K562 (cell line): Measurements from ENCODE around the gene CRACR2B. TPM values are rescaled to one million over a fixed set of nuclear protein-coding genes. Genes with fewer than 3 reads are reported as not detected.
A peak's percentile ranks its signal among the peaks of the same experiment; 100 is the strongest.

Experiments used
- CEBPG ChIP-seq, 3 experiments: fragments of 200-800 bp in 1 of 3; sonication (Bioruptor generic) in 1 of 3; sonication (generic) in 1 of 3; formaldehyde crosslinking in 1 of 3; IDR thresholded peaks in 2 of 3; conservative IDR thresholded peaks in 1 of 3; 2 replicates each; pipeline versions ENCODE4 v1.6.1 to v1.8.0; 2016 to 2022; ENCODE audit warnings: missing compliant biosample characterization in 2 of 3, missing genetic modification characterization in 2 of 3, mild to moderate bottlenecking in 1 of 3, missing genetic modification reagents in 1 of 3
- CHD1 ChIP-seq: fragments of 200-600 bp; sonication (generic); IDR thresholded peaks from one replicate; pipeline ENCODE4 v1.6.1; 2012; ENCODE audit warnings: mild to moderate bottlenecking, moderate library complexity, low read length, inconsistent platforms
- EGR1 ChIP-seq: fragments of 450-650 bp; conservative IDR thresholded peaks from 2 replicates; pipeline ENCODE4 v1.6.1; 2017; ENCODE audit warnings: mild to moderate bottlenecking
- HCFC1 ChIP-seq: IDR thresholded peaks from 2 replicates; pipeline ENCODE4 v1.6.1; 2012; ENCODE audit warnings: low read depth, low read length, improper control_type of control experiment
- HNRNPL ChIP-seq: fragments of 200-400 bp; formaldehyde crosslinking; IDR thresholded peaks from 2 replicates; pipeline ENCODE4 v1.6.1; 2017; ENCODE audit warnings: low read depth, mild to moderate bottlenecking, low read length
- PML ChIP-seq: IDR thresholded peaks from 2 replicates; pipeline ENCODE4 v1.6.1; 2012; ENCODE audit warnings: low read length, inconsistent platforms
- STAT5A ChIP-seq: IDR thresholded peaks from 2 replicates; pipeline ENCODE4 v1.6.1; 2012; ENCODE audit warnings: low read length, inconsistent platforms, borderline replicate concordance
- TEAD4 ChIP-seq, 2 experiments: sonication (generic) in 1 of 2; formaldehyde crosslinking in 1 of 2; IDR thresholded peaks; 2 replicates each; pipeline versions ENCODE4 v1.6.1 to v1.8.0; 2012 to 2022; ENCODE audit warnings: borderline replicate concordance in 1 of 2, inconsistent platforms in 1 of 2, low read length in 1 of 2, mild to moderate bottlenecking in 1 of 2, missing genetic modification reagents in 1 of 2
- TOE1 ChIP-seq, 2 experiments: fragments of 450-650 bp in 1 of 2; sonication (generic) in 1 of 2; formaldehyde crosslinking in 1 of 2; IDR thresholded peaks; 2 replicates each; pipeline versions ENCODE4 v1.7.1 to v1.8.0; 2016 to 2022; ENCODE audit warnings: borderline replicate concordance in 2 of 2, mild to moderate bottlenecking in 2 of 2, antibody characterized with exemption in 1 of 2, inconsistent platforms in 1 of 2, low read depth in 1 of 2, missing genetic modification reagents in 1 of 2, moderate library complexity in 1 of 2
- ZBTB7A ChIP-seq: IDR thresholded peaks from 2 replicates; pipeline ENCODE4 v1.6.1; 2011; ENCODE audit warnings: low read depth, mild to moderate bottlenecking, low read length, moderate library complexity, borderline replicate concordance; ENCODE audit not compliant: control insufficient read depth
- ZNF780A ChIP-seq: fragments of 250-450 bp; sonication (Bioruptor Pico); IDR thresholded peaks from 2 replicates; pipeline ENCODE4 v1.5.0; 2021; ENCODE audit warnings: mild to moderate bottlenecking
- polyA plus RNA-seq, 8 experiments: library from polyadenylated mRNA; depleted of rRNA in 4 of 8; stranded (reverse) in 5 of 8; unstranded in 3 of 8; fragments of >200 nt; fragmentation: Nextera tagmentation in 2 of 8; fragmentation: Illumina TruSeq in 1 of 8; extraction: Ambion mirVana in 2 of 8; extraction: Trizol in 1 of 8; gene quantifications; 2 replicates each; pipeline versions ENCODE4 v1.2.1 to v1.2.3, GENCODE V29; 2011 to 2014; ENCODE audit warnings: inconsistent platforms in 1 of 8, missing spikeins in 1 of 8
- total RNA-seq, 7 experiments: library from RNA; depleted of rRNA in 6 of 7; stranded (reverse); fragments of >200 nt in 6 of 7; fragmentation: Illumina TruSeq in 2 of 7; extraction: Trizol in 2 of 7; gene quantifications; 2 replicates each; pipeline versions ENCODE4 v1.2.1 to v1.2.3, GENCODE V29; 2011 to 2021; ENCODE audit warnings: low replicate concordance in 1 of 7
- TF ChIP-seq, protein P1 (sequence below): fragments of 450-650 bp; IDR thresholded peaks from 2 replicates; pipeline ENCODE4 v1.6.1; 2016; ENCODE audit warnings: mild to moderate bottlenecking, moderate library complexity
- TF ChIP-seq, protein P2 (sequence below): sonication (generic); formaldehyde crosslinking; IDR thresholded peaks from 2 replicates; pipeline ENCODE4 v1.8.1; 2023; ENCODE audit warnings: mild to moderate bottlenecking, missing genetic modification reagents

Gene CRACR2B
- total and polyA plus RNA-seq, 9 of the 15 experiments (the other 6 are each of a cell fraction or from before 2014, with no cell fraction given) = 0.10 to 51.0 (median 6.0) TPM

DNA sequence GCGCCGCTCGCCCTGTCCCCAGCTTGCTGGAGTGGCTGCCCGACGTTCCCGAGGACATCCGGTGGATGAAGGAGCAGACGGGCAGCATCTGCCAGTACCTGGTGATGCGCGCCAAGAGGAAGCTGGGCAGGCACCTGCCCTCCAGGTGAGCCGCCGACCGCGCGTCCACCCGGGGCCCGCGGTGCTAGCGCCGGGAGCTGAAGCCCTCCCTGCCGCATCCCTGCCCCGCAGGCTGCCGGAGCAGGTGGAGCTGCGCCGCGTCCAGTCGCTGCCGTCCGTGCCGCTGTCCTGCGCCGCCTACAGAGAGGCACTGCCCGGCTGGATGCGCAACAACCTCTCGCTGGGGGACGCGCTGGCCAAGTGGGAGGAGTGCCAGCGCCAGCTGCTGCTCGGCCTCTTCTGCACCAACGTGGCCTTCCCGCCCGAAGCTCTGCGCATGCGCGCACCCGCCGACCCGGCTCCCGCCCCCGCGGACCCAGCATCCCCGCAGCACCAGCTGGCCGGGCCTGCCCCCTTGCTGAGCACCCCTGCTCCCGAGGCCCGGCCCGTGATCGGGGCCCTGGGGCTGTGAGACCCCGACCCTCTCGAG is 3.3 kb upstream of the CRACR2B start (continued):
- TF ChIP-seq TOE1 (IDR thresholded peaks at IDR 0.05; ENCODE audit: borderline replicate concordance) (no peak), TOE1 (CRISPR knock-in tag; IDR thresholded peaks at IDR 0.05; ENCODE audit: borderline replicate concordance, low read depth) (no peak), CHD1 (no peak), HNRNPL (peak; percentile 57; the same call in 1 of the 2 replicates), ZBTB7A (0 out of 2 replicates have a peak, but pooled peaks have one; percentile 26), ZNF780A (CRISPR knock-in tag) (no peak), PML (no peak), STAT5A (no peak), EGR1 (no peak), CEBPG (CRISPR knock-in tag; IDR thresholded peaks at IDR 0.05) (no peak), CEBPG (tag; conservative IDR thresholded peaks at IDR 0.05 in 1 of 2, IDR thresholded peaks at IDR 0.05 in 1 of 2) (no peak), HCFC1 (no peak), TEAD4 (IDR thresholded peaks at IDR 0.05; ENCODE audit: low read length) (no peak), TEAD4 (CRISPR knock-in tag; IDR thresholded peaks at IDR 0.05; ENCODE audit: borderline replicate concordance) (no peak)
- TF ChIP-seq, protein P1, sequence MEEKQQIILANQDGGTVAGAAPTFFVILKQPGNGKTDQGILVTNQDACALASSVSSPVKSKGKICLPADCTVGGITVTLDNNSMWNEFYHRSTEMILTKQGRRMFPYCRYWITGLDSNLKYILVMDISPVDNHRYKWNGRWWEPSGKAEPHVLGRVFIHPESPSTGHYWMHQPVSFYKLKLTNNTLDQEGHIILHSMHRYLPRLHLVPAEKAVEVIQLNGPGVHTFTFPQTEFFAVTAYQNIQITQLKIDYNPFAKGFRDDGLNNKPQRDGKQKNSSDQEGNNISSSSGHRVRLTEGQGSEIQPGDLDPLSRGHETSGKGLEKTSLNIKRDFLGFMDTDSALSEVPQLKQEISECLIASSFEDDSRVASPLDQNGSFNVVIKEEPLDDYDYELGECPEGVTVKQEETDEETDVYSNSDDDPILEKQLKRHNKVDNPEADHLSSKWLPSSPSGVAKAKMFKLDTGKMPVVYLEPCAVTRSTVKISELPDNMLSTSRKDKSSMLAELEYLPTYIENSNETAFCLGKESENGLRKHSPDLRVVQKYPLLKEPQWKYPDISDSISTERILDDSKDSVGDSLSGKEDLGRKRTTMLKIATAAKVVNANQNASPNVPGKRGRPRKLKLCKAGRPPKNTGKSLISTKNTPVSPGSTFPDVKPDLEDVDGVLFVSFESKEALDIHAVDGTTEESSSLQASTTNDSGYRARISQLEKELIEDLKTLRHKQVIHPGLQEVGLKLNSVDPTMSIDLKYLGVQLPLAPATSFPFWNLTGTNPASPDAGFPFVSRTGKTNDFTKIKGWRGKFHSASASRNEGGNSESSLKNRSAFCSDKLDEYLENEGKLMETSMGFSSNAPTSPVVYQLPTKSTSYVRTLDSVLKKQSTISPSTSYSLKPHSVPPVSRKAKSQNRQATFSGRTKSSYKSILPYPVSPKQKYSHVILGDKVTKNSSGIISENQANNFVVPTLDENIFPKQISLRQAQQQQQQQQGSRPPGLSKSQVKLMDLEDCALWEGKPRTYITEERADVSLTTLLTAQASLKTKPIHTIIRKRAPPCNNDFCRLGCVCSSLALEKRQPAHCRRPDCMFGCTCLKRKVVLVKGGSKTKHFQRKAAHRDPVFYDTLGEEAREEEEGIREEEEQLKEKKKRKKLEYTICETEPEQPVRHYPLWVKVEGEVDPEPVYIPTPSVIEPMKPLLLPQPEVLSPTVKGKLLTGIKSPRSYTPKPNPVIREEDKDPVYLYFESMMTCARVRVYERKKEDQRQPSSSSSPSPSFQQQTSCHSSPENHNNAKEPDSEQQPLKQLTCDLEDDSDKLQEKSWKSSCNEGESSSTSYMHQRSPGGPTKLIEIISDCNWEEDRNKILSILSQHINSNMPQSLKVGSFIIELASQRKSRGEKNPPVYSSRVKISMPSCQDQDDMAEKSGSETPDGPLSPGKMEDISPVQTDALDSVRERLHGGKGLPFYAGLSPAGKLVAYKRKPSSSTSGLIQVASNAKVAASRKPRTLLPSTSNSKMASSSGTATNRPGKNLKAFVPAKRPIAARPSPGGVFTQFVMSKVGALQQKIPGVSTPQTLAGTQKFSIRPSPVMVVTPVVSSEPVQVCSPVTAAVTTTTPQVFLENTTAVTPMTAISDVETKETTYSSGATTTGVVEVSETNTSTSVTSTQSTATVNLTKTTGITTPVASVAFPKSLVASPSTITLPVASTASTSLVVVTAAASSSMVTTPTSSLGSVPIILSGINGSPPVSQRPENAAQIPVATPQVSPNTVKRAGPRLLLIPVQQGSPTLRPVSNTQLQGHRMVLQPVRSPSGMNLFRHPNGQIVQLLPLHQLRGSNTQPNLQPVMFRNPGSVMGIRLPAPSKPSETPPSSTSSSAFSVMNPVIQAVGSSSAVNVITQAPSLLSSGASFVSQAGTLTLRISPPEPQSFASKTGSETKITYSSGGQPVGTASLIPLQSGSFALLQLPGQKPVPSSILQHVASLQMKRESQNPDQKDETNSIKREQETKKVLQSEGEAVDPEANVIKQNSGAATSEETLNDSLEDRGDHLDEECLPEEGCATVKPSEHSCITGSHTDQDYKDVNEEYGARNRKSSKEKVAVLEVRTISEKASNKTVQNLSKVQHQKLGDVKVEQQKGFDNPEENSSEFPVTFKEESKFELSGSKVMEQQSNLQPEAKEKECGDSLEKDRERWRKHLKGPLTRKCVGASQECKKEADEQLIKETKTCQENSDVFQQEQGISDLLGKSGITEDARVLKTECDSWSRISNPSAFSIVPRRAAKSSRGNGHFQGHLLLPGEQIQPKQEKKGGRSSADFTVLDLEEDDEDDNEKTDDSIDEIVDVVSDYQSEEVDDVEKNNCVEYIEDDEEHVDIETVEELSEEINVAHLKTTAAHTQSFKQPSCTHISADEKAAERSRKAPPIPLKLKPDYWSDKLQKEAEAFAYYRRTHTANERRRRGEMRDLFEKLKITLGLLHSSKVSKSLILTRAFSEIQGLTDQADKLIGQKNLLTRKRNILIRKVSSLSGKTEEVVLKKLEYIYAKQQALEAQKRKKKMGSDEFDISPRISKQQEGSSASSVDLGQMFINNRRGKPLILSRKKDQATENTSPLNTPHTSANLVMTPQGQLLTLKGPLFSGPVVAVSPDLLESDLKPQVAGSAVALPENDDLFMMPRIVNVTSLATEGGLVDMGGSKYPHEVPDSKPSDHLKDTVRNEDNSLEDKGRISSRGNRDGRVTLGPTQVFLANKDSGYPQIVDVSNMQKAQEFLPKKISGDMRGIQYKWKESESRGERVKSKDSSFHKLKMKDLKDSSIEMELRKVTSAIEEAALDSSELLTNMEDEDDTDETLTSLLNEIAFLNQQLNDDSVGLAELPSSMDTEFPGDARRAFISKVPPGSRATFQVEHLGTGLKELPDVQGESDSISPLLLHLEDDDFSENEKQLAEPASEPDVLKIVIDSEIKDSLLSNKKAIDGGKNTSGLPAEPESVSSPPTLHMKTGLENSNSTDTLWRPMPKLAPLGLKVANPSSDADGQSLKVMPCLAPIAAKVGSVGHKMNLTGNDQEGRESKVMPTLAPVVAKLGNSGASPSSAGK = no peak
- TF ChIP-seq, protein P2, sequence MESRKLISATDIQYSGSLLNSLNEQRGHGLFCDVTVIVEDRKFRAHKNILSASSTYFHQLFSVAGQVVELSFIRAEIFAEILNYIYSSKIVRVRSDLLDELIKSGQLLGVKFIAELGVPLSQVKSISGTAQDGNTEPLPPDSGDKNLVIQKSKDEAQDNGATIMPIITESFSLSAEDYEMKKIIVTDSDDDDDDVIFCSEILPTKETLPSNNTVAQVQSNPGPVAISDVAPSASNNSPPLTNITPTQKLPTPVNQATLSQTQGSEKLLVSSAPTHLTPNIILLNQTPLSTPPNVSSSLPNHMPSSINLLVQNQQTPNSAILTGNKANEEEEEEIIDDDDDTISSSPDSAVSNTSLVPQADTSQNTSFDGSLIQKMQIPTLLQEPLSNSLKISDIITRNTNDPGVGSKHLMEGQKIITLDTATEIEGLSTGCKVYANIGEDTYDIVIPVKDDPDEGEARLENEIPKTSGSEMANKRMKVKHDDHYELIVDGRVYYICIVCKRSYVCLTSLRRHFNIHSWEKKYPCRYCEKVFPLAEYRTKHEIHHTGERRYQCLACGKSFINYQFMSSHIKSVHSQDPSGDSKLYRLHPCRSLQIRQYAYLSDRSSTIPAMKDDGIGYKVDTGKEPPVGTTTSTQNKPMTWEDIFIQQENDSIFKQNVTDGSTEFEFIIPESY (CRISPR knock-in tag) = peak; percentile 91
